ENCODE data around the gene GBE1. TPM values are rescaled to one million over a fixed set of nuclear protein-coding genes. Genes with fewer than 3 reads are reported as not detected.

The GBE1 gene
- total and polyA plus RNA-seq, 10 of the 15 experiments (the other 5 are each of a cell fraction or from before 2014, with no cell fraction given), result 21.4 to 62.2 (median 41.5) TPM

GRCh38 chr3:81645248-81645647 lies 116.2 kb downstream of the GBE1 start:
- TF ChIP-seq SKIL (IDR thresholded peaks at IDR 0.05; ENCODE audit: low read depth, poor library complexity, severe bottlenecking) (no peak), GATAD2B (conservative IDR thresholded peaks at IDR 0.05; ENCODE audit: low read depth) (no peak), ZNF622 (IDR thresholded peaks at IDR 0.05) (no peak), EED (IDR thresholded peaks at IDR 0.05; ENCODE audit: low read depth) (no peak), ZNF592 (IDR thresholded peaks at IDR 0.05) (no peak), IRF4 (IDR thresholded peaks at IDR 0.05; ENCODE audit: low read depth, low read length) (no peak), SPI1 (IDR thresholded peaks at IDR 0.05; ENCODE audit: borderline replicate concordance, insufficient read depth, low read depth, low read length) (no peak), YY1 (IDR thresholded peaks at IDR 0.05; ENCODE audit: low read depth, low read length) (no peak), STAT3 (IDR thresholded peaks at IDR 0.05; ENCODE audit: low read depth, low read length) (no peak), SREBF1 (IDR thresholded peaks at IDR 0.05; ENCODE audit: low read length) (no peak), ASH2L (IDR thresholded peaks at IDR 0.05; ENCODE audit: borderline replicate concordance, low read depth) (no peak), SUZ12 (IDR thresholded peaks at IDR 0.05; ENCODE audit: unreplicated experiment) (no peak), USF2 (IDR thresholded peaks at IDR 0.05; ENCODE audit: borderline replicate concordance, low read depth, low read length) (no peak), NFXL1 (IDR thresholded peaks at IDR 0.05; ENCODE audit: borderline replicate concordance) (no peak), GABPA (IDR thresholded peaks at IDR 0.05; ENCODE audit: low read depth) (no peak), POLR2AphosphoS5 (IDR thresholded peaks at IDR 0.05; ENCODE audit: low read length) (no peak), ZNF274 (IDR thresholded peaks at IDR 0.05; ENCODE audit: insufficient read depth, insufficient read length) (no peak), SIN3A (IDR thresholded peaks at IDR 0.05; ENCODE audit: low read depth, low read length) (no peak)
- Histone ChIP-seq H3K79me2 (ENCODE audit: control insufficient read depth, insufficient read depth, low read length) (no peaks in the 10 kb centered on the region), H3K9ac (ENCODE audit: control insufficient read depth, insufficient read depth, low read length) (no peak overlapping the region), H3K36me3 (ENCODE audit: control insufficient read depth in 2 of 2, insufficient read depth in 2 of 2, low read length in 1 of 2) (peaks cover 0 to 9% of the 10 kb centered on the region in 2 experiments; a peak in 1 of 4 replicates), H3K4me3 (no peak overlapping the region), H4K20me1 (ENCODE audit: control insufficient read depth, insufficient read depth) (no peaks in the 10 kb centered on the region), H3K27me3 (replicated peaks in 1 of 2; ENCODE audit: control insufficient read depth in 2 of 2, insufficient read depth in 2 of 2, low read length in 1 of 2) (no peaks in the 10 kb centered on the region), H2AFZ (ENCODE audit: control insufficient read depth, low read depth, low read length) (no peak overlapping the region), H3K9me3 (replicated peaks; ENCODE audit: control insufficient read depth, insufficient read depth, low read length) (no peaks in the 10 kb centered on the region), H3K4me1 (ENCODE audit: control insufficient read depth, insufficient read depth, low read length) (no peaks in the 10 kb centered on the region), H3K4me2 (ENCODE audit: control insufficient read depth, insufficient read depth) (no peak overlapping the region), H3K27ac (ENCODE audit: control insufficient read depth, insufficient read depth) (no peak overlapping the region)
- ChIA-PET POLR2A (no interaction called here), RAD21 (ENCODE audit: unreplicated experiment) (interaction anchor here (0.6 kb wide), 1 partner anchor 152 kb away, joined by 3 read pairs; no protein-coding TSS in a partner anchor), CTCF (interaction anchor here (1.1 to 1.5 kb wide), 4 partner anchors 10 to 300 kb away, joined by 3 to 5 read pairs (median 4); no protein-coding TSS in a partner anchor), SMC1A (ENCODE audit: uncharacterized antibody, unreplicated experiment) (interaction anchor here (1.0 to 1.2 kb wide), 3 partner anchors 8 to 15 kb away, joined by 3 to 4 read pairs (median 3); no protein-coding TSS in a partner anchor)
- BruUV-seq (replicated peaks), result no TSS peak
- 100% methylated on average over 1 of the region's 1 CpG for whole genome bisulfite sequencing (ENCODE audit: insufficient coverage, insufficient replicate concordance, low lambda C conversion rate, missing lambda C conversion rate)
- intact Hi-C loops (cut with micrococcal nuclease; ENCODE audit: unreplicated experiment), result no loop called here
- in situ Hi-C loops (cut with MboI), result no loop called here
- no peak for DNase-seq (ENCODE audit: low read depth, low spot score)
- no peak for ATAC-seq
- no peak for FAIRE-seq
